Measurements from ENCODE around the gene TMEM151A. TPM values are rescaled to one million over a fixed set of nuclear protein-coding genes. Genes with fewer than 3 reads are reported as not detected.

Gene TMEM151A
- total RNA-seq, 6 experiments from 2014 or later, result 0.07 to 0.11 TPM; not detected in 4

- H3K27me3 Mint-ChIP-seq (ENCODE audit: insufficient read depth), result no peaks in the 10 kb centered on the region; the same call in none of the 2 replicates
- H3K4me1 Mint-ChIP-seq (ENCODE audit: low read depth), result peaks cover 25% of the 10 kb centered on the region
- H3K36me3 Mint-ChIP-seq (ENCODE audit: low read depth), result peaks cover 25% of the 10 kb centered on the region
- peak within 1 kb of the TSS; percentile 95 for H3K27ac Mint-ChIP-seq
- DNase-seq, result peak; percentile 99
- peak within 1 kb of the TSS; percentile 96 for H3K4me3 Mint-ChIP-seq
- H3K9me3 Mint-ChIP-seq, result no peaks in the 10 kb centered on the region
- TF ChIP-seq CTCF (IDR thresholded peaks at IDR 0.05), result no peak
These were observed 23.3 kb upstream of the TMEM151A start, which contains the start of gene RAB1B for GRCh38 chr11:66268244-66268951. Gene RAB1B (plus strand): TSS chr11:66268639. CDS start chr11:66268680, 41 bp downstream.

- peaks cover 25% of the 10 kb centered on the region for H3K4me1 Mint-ChIP-seq (ENCODE audit: low read depth)
- H3K9me3 Mint-ChIP-seq, result no peaks in the 10 kb centered on the region
- H3K36me3 Mint-ChIP-seq (ENCODE audit: low read depth), result peaks cover 28% of the 10 kb centered on the region
- H3K4me3 Mint-ChIP-seq, result peak overlapping the region; percentile 96
- no peaks in the 10 kb centered on the region; the same call in none of the 2 replicates for H3K27me3 Mint-ChIP-seq (ENCODE audit: insufficient read depth)
- peak; percentile 57 for TF ChIP-seq CTCF (IDR thresholded peaks at IDR 0.05)
- H3K27ac Mint-ChIP-seq, result peak overlapping the region; percentile 95
- DNase-seq, result peak; percentile 50
These were observed 22.5 kb upstream of the TMEM151A start for GRCh38 chr11:66268952-66269905.

- Mint-ChIP-seq H3K4me1 (ENCODE audit: low read depth) (peaks cover 23% of the 10 kb centered on the region), H3K4me3 (no peak overlapping the region), H3K9me3 (no peaks in the 10 kb centered on the region), H3K36me3 (ENCODE audit: low read depth) (peaks cover 28% of the 10 kb centered on the region), H3K27ac (no peak overlapping the region), H3K27me3 (ENCODE audit: insufficient read depth) (no peaks in the 10 kb centered on the region; the same call in none of the 2 replicates)
- DNase-seq, result no peak
- TF ChIP-seq CTCF (IDR thresholded peaks at IDR 0.05), result no peak
These were observed 19.9 kb upstream of the TMEM151A start for GRCh38 chr11:66271816-66272215.

- no peak overlapping the region for H3K27ac Mint-ChIP-seq
- peaks cover 17% of the 10 kb centered on the region for H3K4me1 Mint-ChIP-seq (ENCODE audit: low read depth)
- no peak overlapping the region for H3K4me3 Mint-ChIP-seq
- DNase-seq, result no peak
- no peaks in the 10 kb centered on the region; the same call in none of the 2 replicates for H3K27me3 Mint-ChIP-seq (ENCODE audit: insufficient read depth)
- TF ChIP-seq CTCF (IDR thresholded peaks at IDR 0.05), result no peak
- H3K9me3 Mint-ChIP-seq, result no peaks in the 10 kb centered on the region
- peaks cover 28% of the 10 kb centered on the region for H3K36me3 Mint-ChIP-seq (ENCODE audit: low read depth)
These were observed 19.1 kb upstream of the TMEM151A start for GRCh38 chr11:66272596-66272995.

- H3K27me3 Mint-ChIP-seq (ENCODE audit: insufficient read depth), result no peaks in the 10 kb centered on the region; the same call in 1 of the 2 replicates
- H3K4me3 Mint-ChIP-seq, result no peak overlapping the region
- DNase-seq, result no peak
- H3K9me3 Mint-ChIP-seq, result no peaks in the 10 kb centered on the region
- H3K27ac Mint-ChIP-seq, result no peak overlapping the region
- TF ChIP-seq CTCF (IDR thresholded peaks at IDR 0.05), result no peak
- H3K4me1 Mint-ChIP-seq (ENCODE audit: low read depth), result peaks cover 13% of the 10 kb centered on the region
- peaks cover 26% of the 10 kb centered on the region for H3K36me3 Mint-ChIP-seq (ENCODE audit: low read depth)
These were observed 17.5 kb upstream of the TMEM151A start for GRCh38 chr11:66274219-66274618.
